ENCODE results near the gene ATRNL1. TPM values are rescaled to one million over a fixed set of nuclear protein-coding genes. Genes with fewer than 3 reads are reported as not detected.

The ATRNL1 gene
- total RNA-seq, 1 donor from 2014 or later = 15.5 TPM

DNA sequence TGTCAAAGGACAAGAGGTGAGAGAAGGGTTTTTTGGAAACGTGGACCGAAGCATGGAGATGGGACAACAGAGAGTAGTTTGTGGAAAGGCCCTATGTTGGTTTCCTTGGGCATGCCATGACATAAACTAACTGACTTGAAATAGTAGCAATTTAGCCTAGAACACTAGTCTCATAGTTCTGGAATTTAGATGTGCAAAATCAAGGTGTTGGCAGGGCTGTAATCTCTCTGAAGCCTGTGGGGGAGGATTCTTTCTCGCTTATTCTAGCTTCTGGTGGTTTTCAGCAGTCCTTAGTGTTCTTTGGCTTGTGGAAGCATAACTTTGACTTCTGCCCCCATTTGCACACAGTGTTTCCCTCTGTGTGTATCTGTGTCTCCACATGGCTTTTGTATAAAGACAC lies 896.5 kb downstream of the ATRNL1 start:
- Histone ChIP-seq H3K4me1 (no peaks in the 10 kb centered on the region), H3K9me3 (no peaks in the 10 kb centered on the region), H3K4me3 (no peak overlapping the region), H3K36me3 (no peaks in the 10 kb centered on the region), H3K27ac (no peak overlapping the region), H3K27me3 (no peaks in the 10 kb centered on the region)
- intact Hi-C loops (cut with DNase I) = no loop called here
- no peak for DNase-seq (ENCODE audit: extremely low spot score in 2 of 2)
- TF ChIP-seq POLR2AphosphoS5 (IDR thresholded peaks at IDR 0.05; ENCODE audit: insufficient read depth in 1 of 2, low read depth in 1 of 2) = no peak
- no peak for TF ChIP-seq POLR2A (IDR thresholded peaks at IDR 0.05)
- no peak for TF ChIP-seq CTCF (IDR thresholded peaks at IDR 0.05)

GRCh38 chr10:115992236-115992986 lies 899.2 kb downstream of the ATRNL1 start:
- H3K9me3 ChIP-seq = no peaks in the 10 kb centered on the region
- no peak overlapping the region for H3K4me3 ChIP-seq
- intact Hi-C loops (cut with DNase I) = no loop called here
- peak in 1 of 2 donors; percentile 54 for DNase-seq (ENCODE audit: extremely low spot score in 2 of 2)
- H3K27ac ChIP-seq = no peak overlapping the region
- TF ChIP-seq CTCF (IDR thresholded peaks at IDR 0.05) = no peak
- TF ChIP-seq POLR2A (IDR thresholded peaks at IDR 0.05) = no peak
- no peak for TF ChIP-seq POLR2AphosphoS5 (IDR thresholded peaks at IDR 0.05; ENCODE audit: insufficient read depth in 1 of 2, low read depth in 1 of 2)
- no peaks in the 10 kb centered on the region for H3K27me3 ChIP-seq
- no peaks in the 10 kb centered on the region for H3K4me1 ChIP-seq
- H3K36me3 ChIP-seq = no peaks in the 10 kb centered on the region

- intact Hi-C loops (cut with DNase I) = no loop called here
- Histone ChIP-seq H3K36me3 (no peaks in the 10 kb centered on the region), H3K9me3 (no peaks in the 10 kb centered on the region), H3K27ac (no peak overlapping the region), H3K27me3 (no peaks in the 10 kb centered on the region), H3K4me1 (peaks cover 2% of the 10 kb centered on the region), H3K4me3 (no peak overlapping the region)
- no peak for DNase-seq (ENCODE audit: extremely low spot score in 2 of 2)
- TF ChIP-seq POLR2AphosphoS5 (IDR thresholded peaks at IDR 0.05; ENCODE audit: insufficient read depth in 1 of 2, low read depth in 1 of 2) (no peak), CTCF (IDR thresholded peaks at IDR 0.05) (no peak), POLR2A (IDR thresholded peaks at IDR 0.05) (no peak)
Measured at GRCh38 chr10:115996031-115996430, 902.9 kb downstream of the ATRNL1 start.

- no peak for TF ChIP-seq CTCF (IDR thresholded peaks at IDR 0.05)
- no peak for TF ChIP-seq POLR2AphosphoS5 (IDR thresholded peaks at IDR 0.05; ENCODE audit: insufficient read depth in 1 of 2, low read depth in 1 of 2)
- no peak for TF ChIP-seq POLR2A (IDR thresholded peaks at IDR 0.05)
- intact Hi-C loops (cut with DNase I) = no loop called here
Measured at GRCh38 chr10:115998301-115998700, 905.1 kb downstream of the ATRNL1 start.

More at GRCh38 chr10:115998301-115998700, 905.1 kb downstream of the ATRNL1 start:
- no peaks in the 10 kb centered on the region for H3K27me3 ChIP-seq
- H3K4me1 ChIP-seq = peaks cover 4% of the 10 kb centered on the region
- H3K27ac ChIP-seq = no peak overlapping the region
- H3K4me3 ChIP-seq = no peak overlapping the region
- DNase-seq (ENCODE audit: extremely low spot score in 2 of 2) = peak in 1 of 2 donors; percentile 22
- H3K36me3 ChIP-seq = no peaks in the 10 kb centered on the region
- no peaks in the 10 kb centered on the region for H3K9me3 ChIP-seq

Other genes starting within 250 kb of the ATRNL1 start
- gene TRUB1, start 155.2 kb upstream of the ATRNL1 start, total RNA-seq = 30.2 TPM